ENCODE data around the gene SLC18B1.

GRCh38 chr6:132730560-132730959 lies 67.9 kb downstream of the SLC18B1 start:
- TF ChIP-seq CTCF (IDR thresholded peaks at IDR 0.05 in 2 of 3, conservative IDR thresholded peaks at IDR 0.05 in 1 of 3; ENCODE audit: control insufficient read depth in 2 of 3, extremely low read depth in 1 of 3, insufficient read depth in 1 of 3, low read depth in 3 of 3, low read length in 3 of 3) (no peak), MYC (IDR thresholded peaks at IDR 0.05; ENCODE audit: insufficient read depth, insufficient read length, insufficient replicate concordance, low read length, severe bottlenecking) (no peak), CHD1 (IDR thresholded peaks at IDR 0.05; ENCODE audit: low read depth, low read length) (no peak), E2F4 (IDR thresholded peaks at IDR 0.05; ENCODE audit: low read depth, low read length) (no peak), POLR2AphosphoS2 (IDR thresholded peaks at IDR 0.05; ENCODE audit: low read depth, low read length) (no peak)

All from GM12878 (cell line).